Neural progenitor cell (in vitro differentiated cells): ENCODE measurements around the gene VWA5B1. TPM values are rescaled to one million over a fixed set of nuclear protein-coding genes. Genes with fewer than 3 reads are reported as not detected.

Source experiments
- DNase-seq: peaks from one replicate; pipeline ENCODE4 v3.0.0-alpha.2; 2016; ENCODE audit warnings: low spot score
- H2AFZ ChIP-seq: fragments of 200-600 bp; sonication (generic); replicated peaks from 2 replicates; pipeline ENCODE4 v1.6.1; 2016; ENCODE audit warnings: antibody characterized with exemption
- H3F3A ChIP-seq: fragments of 200-600 bp; sonication (generic); 2 replicates; pipeline ENCODE4 v1.6.1; 2016; ENCODE audit warnings: antibody characterized with exemption, low read depth
- H3K27ac ChIP-seq: fragments of 200-600 bp; sonication (generic); 2 replicates; pipeline ENCODE4 v1.5.1; 2016; ENCODE audit warnings: mild to moderate bottlenecking
- H3K27me3 ChIP-seq: fragments of 200-600 bp; sonication (generic); 2 replicates; pipeline ENCODE4 v1.6.1; 2016; ENCODE audit warnings: mild to moderate bottlenecking, moderate library complexity
- H3K36me3 ChIP-seq: fragments of 200-600 bp; sonication (generic); 2 replicates; pipeline ENCODE4 v1.5.1; 2016
- H3K4me1 ChIP-seq: fragments of 200-600 bp; sonication (generic); 2 replicates; pipeline ENCODE4 v1.6.1; 2016; ENCODE audit warnings: mixed run types
- H3K4me2 ChIP-seq: fragments of 200-600 bp; sonication (generic); 2 replicates; pipeline ENCODE4 v1.6.1; 2016
- H3K4me3 ChIP-seq: fragments of 200-600 bp; sonication (generic); 2 replicates; pipeline ENCODE4 v1.5.1; 2016
- H3K79me2 ChIP-seq: fragments of 200-600 bp; sonication (generic); 2 replicates; pipeline ENCODE4 v1.6.1; 2016; ENCODE audit warnings: low read depth
- H3K9ac ChIP-seq: fragments of 200-600 bp; sonication (generic); 2 replicates; pipeline ENCODE4 v1.6.1; 2016
- H3K9me3 ChIP-seq: fragments of 200-600 bp; sonication (generic); 2 replicates; pipeline ENCODE4 v1.5.1; 2016; ENCODE audit warnings: low read depth
- H4K20me1 ChIP-seq: fragments of 200-600 bp; sonication (generic); 2 replicates; pipeline ENCODE4 v1.6.1; 2016; ENCODE audit warnings: low read depth
- H3K27ac Mint-ChIP-seq: 3 replicates; pipeline ENCODE4 v1.8.0; 2021; ENCODE audit warnings: mixed read lengths
- H3K27me3 Mint-ChIP-seq: 2 replicates; pipeline ENCODE4 v1.8.0; 2022; ENCODE audit warnings: low read depth, mild to moderate bottlenecking, inconsistent platforms, moderate library complexity, mixed read lengths; ENCODE audit not compliant: insufficient read depth
- H3K36me3 Mint-ChIP-seq: 3 replicates; pipeline ENCODE4 v1.8.0; 2021; ENCODE audit warnings: mixed read lengths
- H3K4me1 Mint-ChIP-seq: 3 replicates; pipeline ENCODE4 v1.8.0; 2021; ENCODE audit warnings: mixed read lengths
- H3K4me3 Mint-ChIP-seq: 3 replicates; pipeline ENCODE4 v1.8.0; 2021; ENCODE audit warnings: mild to moderate bottlenecking, moderate library complexity, mixed read lengths
- H3K9me3 Mint-ChIP-seq: 3 replicates; pipeline ENCODE4 v1.8.0; 2020; ENCODE audit warnings: mixed read lengths
- CTCF ChIP-seq: fragments of 200-600 bp; sonication (generic); IDR thresholded peaks from 2 replicates; pipeline ENCODE4 v1.5.1; 2017; ENCODE audit warnings: antibody characterized with exemption, mild to moderate bottlenecking
- EZH2 ChIP-seq: fragments of 200-600 bp; sonication (generic); IDR thresholded peaks from 2 replicates; pipeline ENCODE4 v1.6.1; 2017; ENCODE audit warnings: antibody characterized with exemption, mild to moderate bottlenecking, moderate library complexity
- EZH2phosphoT487 ChIP-seq: fragments of 200-600 bp; sonication (generic); IDR thresholded peaks from 2 replicates; pipeline ENCODE4 v1.6.1; 2017; ENCODE audit warnings: antibody characterized with exemption
- total RNA-seq: library from RNA; depleted of rRNA; stranded (reverse); fragments of >200 nt; gene quantifications from 2 replicates; pipeline ENCODE4 v1.2.3, GENCODE V29; 2015; ENCODE audit warnings: low replicate concordance

Gene VWA5B1
- total RNA-seq, 1 donor from 2014 or later: not detected

- no peak for TF ChIP-seq EZH2phosphoT487
- TF ChIP-seq EZH2: no peak
- TF ChIP-seq CTCF: no peak
- H3K27me3 ChIP-seq: peaks cover 18% of the 10 kb centered on the region
- no peaks in the 10 kb centered on the region for H3K36me3 Mint-ChIP-seq
- no peak overlapping the region for H3K4me3 Mint-ChIP-seq
- no peaks in the 10 kb centered on the region for H3K9me3 Mint-ChIP-seq
- peaks cover 4% of the 10 kb centered on the region for H3K27me3 Mint-ChIP-seq
- peaks cover 13% of the 10 kb centered on the region for H3K4me1 ChIP-seq
- H4K20me1 ChIP-seq: no peaks in the 10 kb centered on the region
- H3K4me2 ChIP-seq: no peak overlapping the region
- no peak overlapping the region for H3K27ac Mint-ChIP-seq
- H3K9me3 ChIP-seq: no peaks in the 10 kb centered on the region
- H3F3A ChIP-seq: no peaks in the 10 kb centered on the region
- H3K4me3 ChIP-seq: no peak overlapping the region
- DNase-seq: no peak
- H3K4me1 Mint-ChIP-seq: peaks cover 8% of the 10 kb centered on the region
- H3K36me3 ChIP-seq: no peaks in the 10 kb centered on the region
- no peaks in the 10 kb centered on the region for H3K79me2 ChIP-seq
- no peak overlapping the region for H3K27ac ChIP-seq
- no peak overlapping the region for H2AFZ ChIP-seq
- no peak overlapping the region for H3K9ac ChIP-seq
Observed at GRCh38 chr1:20334103-20334502, 43.4 kb downstream of the VWA5B1 start.

GRCh38 chr1:20336105-20336605, 45.5 kb downstream of the VWA5B1 start:
- H3K27ac ChIP-seq: no peak overlapping the region
- no peaks in the 10 kb centered on the region for H3K79me2 ChIP-seq
- Mint-ChIP-seq H3K27ac (no peak overlapping the region), H3K4me3 (no peak overlapping the region), H3K4me1 (peaks cover 18% of the 10 kb centered on the region), H3K9me3 (no peaks in the 10 kb centered on the region), H3K36me3 (no peaks in the 10 kb centered on the region), H3K27me3 (peaks cover 4% of the 10 kb centered on the region)
- H3K36me3 ChIP-seq: no peaks in the 10 kb centered on the region
- no peak for DNase-seq
- H3K9ac ChIP-seq: no peak overlapping the region
- no peaks in the 10 kb centered on the region for H3K9me3 ChIP-seq
- H3K4me3 ChIP-seq: no peak overlapping the region
- no peak overlapping the region for H3K4me2 ChIP-seq
- H3F3A ChIP-seq: peaks cover 9% of the 10 kb centered on the region
- no peaks in the 10 kb centered on the region for H4K20me1 ChIP-seq
- H2AFZ ChIP-seq: no peak overlapping the region
- H3K27me3 ChIP-seq: peaks cover 16% of the 10 kb centered on the region
- H3K4me1 ChIP-seq: peaks cover 13% of the 10 kb centered on the region
- no peak for TF ChIP-seq CTCF
- TF ChIP-seq EZH2: no peak
- no peak for TF ChIP-seq EZH2phosphoT487

- Mint-ChIP-seq H3K27ac (no peak overlapping the region), H3K4me1 (peaks cover 18% of the 10 kb centered on the region), H3K9me3 (no peaks in the 10 kb centered on the region), H3K4me3 (no peak overlapping the region), H3K27me3 (peaks cover 4% of the 10 kb centered on the region), H3K36me3 (no peaks in the 10 kb centered on the region)
- DNase-seq: no peak
- Histone ChIP-seq H3K27ac (no peak overlapping the region), H3K4me1 (peaks cover 13% of the 10 kb centered on the region), H3K4me3 (no peak overlapping the region), H3K4me2 (peak overlapping the region; percentile 35), H3F3A (peaks cover 10% of the 10 kb centered on the region), H4K20me1 (no peaks in the 10 kb centered on the region), H3K9ac (no peak overlapping the region), H3K79me2 (no peaks in the 10 kb centered on the region), H3K27me3 (peaks cover 31% of the 10 kb centered on the region), H2AFZ (no peak overlapping the region), H3K9me3 (no peaks in the 10 kb centered on the region), H3K36me3 (no peaks in the 10 kb centered on the region)
- TF ChIP-seq EZH2phosphoT487 (no peak), CTCF (no peak), EZH2 (no peak)
Observed at GRCh38 chr1:20337581-20337980, 46.9 kb downstream of the VWA5B1 start.
